Stimulated activated CD8-positive, alpha-beta memory T cell treated with anti-CD3 and anti-CD28 coated beads, Interleukin-15, amount 100 ng/mL, for 48 hours (primary cell): ENCODE data around the gene AMBRA1.

Source experiments
- DNase-seq, 2 donors: peaks; one replicate each; pipeline ENCODE4 v3.0.0-alpha.2; 2020; ENCODE audit warnings: low read depth in 2 of 2

The AMBRA1 gene

GRCh38 chr11:46593550-46594373 is at the start of gene AMBRA1:
TSS of gene AMBRA1 (minus strand) at chr11:46594023. CDS start at chr11:46548380, 45,643 bp downstream.
- DNase-seq = peak; percentile 67 to 75

GRCh38 chr11:46643531-46643930 is 49.7 kb upstream of the AMBRA1 start:
- DNase-seq = no peak

- DNase-seq = no peak
Observed at GRCh38 chr11:46642627-46643335, 49.0 kb upstream of the AMBRA1 start.

- no peak for DNase-seq
Observed at GRCh38 chr11:46641639-46642038, 47.8 kb upstream of the AMBRA1 start.

- DNase-seq = no peak
Observed at GRCh38 chr11:46640036-46640788, 46.4 kb upstream of the AMBRA1 start.

GRCh38 chr11:46639197-46639839 is 45.5 kb upstream of the AMBRA1 start:
- DNase-seq = no peak

GRCh38 chr11:46637546-46637945 is 43.7 kb upstream of the AMBRA1 start:
- no peak for DNase-seq

- DNase-seq = no peak
Observed at GRCh38 chr11:46635557-46636139, 41.8 kb upstream of the AMBRA1 start.

- no peak for DNase-seq
Observed at GRCh38 chr11:46633291-46634217, 39.7 kb upstream of the AMBRA1 start.

- DNase-seq = no peak
Observed at GRCh38 chr11:46632502-46632901, 38.7 kb upstream of the AMBRA1 start.

- no peak for DNase-seq
Observed at GRCh38 chr11:46631676-46632075, 37.9 kb upstream of the AMBRA1 start.

- no peak for DNase-seq
Observed at GRCh38 chr11:46630237-46630636, 36.4 kb upstream of the AMBRA1 start.

- DNase-seq = no peak
Observed at GRCh38 chr11:46628961-46629360, 35.1 kb upstream of the AMBRA1 start.

- DNase-seq = no peak
Observed at GRCh38 chr11:46625406-46625805, 31.6 kb upstream of the AMBRA1 start.

GRCh38 chr11:46618837-46619236 is 25.0 kb upstream of the AMBRA1 start:
- no peak for DNase-seq

- no peak for DNase-seq
Observed at GRCh38 chr11:46617972-46618314, 24.1 kb upstream of the AMBRA1 start.

- DNase-seq = peak; percentile 92 to 93
Observed at GRCh38 chr11:46617134-46617971, 23.5 kb upstream of the AMBRA1 start, which contains the start of the genes ATG13 and HARBI1. TSS of gene ATG13 (plus strand) at chr11:46617553. CDS start at chr11:46644292, 26,739 bp downstream. TSS of gene HARBI1 (minus strand) at chr11:46617227. CDS start at chr11:46616237, 990 bp downstream.

- DNase-seq = no peak
Observed at GRCh38 chr11:46616551-46617133, 22.8 kb upstream of the AMBRA1 start.

- no peak for DNase-seq
Observed at GRCh38 chr11:46615756-46616155, 21.9 kb upstream of the AMBRA1 start.
